HepG2 (cell line): ENCODE data around the gene ARPIN. TPM values are rescaled to one million over a fixed set of nuclear protein-coding genes. Genes with fewer than 3 reads are reported as not detected.
"Not testable (repeated sequence)": the region's sequence is repeated elsewhere in the genome, so short reads cannot be mapped to it uniquely, and the experiment has no call there.

Experiments
- ATAC-seq: fragments of 200-7000 bp; cut with Tn5 transposase; 3 replicates; pipeline ENCODE4 v1.9.1; 2020; ENCODE audit warnings: mild to moderate bottlenecking, moderate library complexity
- BruUV-seq: library from RNA; stranded (reverse); fragments of 400-500 nt; replicated peaks from 2 replicates; lab custom pipeline; 2021; lab: Mats Ljungman, UMichigan
- CTCF ChIA-PET: fragments of 300-600 bp; formaldehyde crosslinking; extraction: SDS; loops from one replicate; lab custom pipeline; 2021; ENCODE audit warnings: low total read pairs, inconsistent platforms, low intra/inter-chr PET ratio; lab: Yijun Ruan, JAX
- POLR2A ChIA-PET: fragments of 350-600 bp; sonication (Branson Sonifier 250); formaldehyde crosslinking; loops from one replicate; lab custom pipeline; 2020; ENCODE audit warnings: antibody characterized with exemption, inconsistent platforms; lab: Yijun Ruan, JAX
- DNase-seq: peaks from one replicate; pipeline ENCODE4 v3.0.0-alpha.2; 2015; ENCODE audit warnings: low spot score
- FAIRE-seq: peaks from 3 replicates; lab custom pipeline; 2011; peaks lifted over from hg19 to GRCh38; lab: Jason Lieb, UNC
- H2AFZ ChIP-seq: one replicate; pipeline ENCODE4 v1.6.1; 2011; ENCODE audit warnings: low read length, inconsistent platforms
- H3K27ac ChIP-seq: fragments of 300-600 bp; 3 replicates; pipeline ENCODE4 v1.8.0; 2011; ENCODE audit warnings: mixed run types, mild to moderate bottlenecking, mixed read lengths, low read length, inconsistent platforms; ENCODE audit not compliant: insufficient read depth; ENCODE audit errors: extremely low read length
- H3K27me3 ChIP-seq, 2 experiments: fragments of 200-600 bp in 1 of 2; 2 replicates in 1 of 2; 3 replicates in 1 of 2; pipeline versions ENCODE4 v1.6.0 to v1.8.0; 2011; ENCODE audit warnings: low read length in 2 of 2, mild to moderate bottlenecking in 2 of 2, moderate library complexity in 2 of 2, inconsistent platforms in 1 of 2; ENCODE audit not compliant: insufficient read depth in 2 of 2, control insufficient read depth in 1 of 2
- H3K36me3 ChIP-seq, 2 experiments: fragments of 200-600 bp in 1 of 2; replicated peaks in 1 of 2; 2 replicates in 1 of 2; 3 replicates in 1 of 2; pipeline versions ENCODE4 v1.5.1 to v1.8.0; 2011; ENCODE audit warnings: low read length in 2 of 2, inconsistent platforms in 1 of 2; ENCODE audit not compliant: insufficient read depth in 2 of 2, control insufficient read depth in 1 of 2
- H3K4me1 ChIP-seq: 2 replicates; pipeline ENCODE4 v1.5.1; 2012; ENCODE audit warnings: low read length, inconsistent platforms; ENCODE audit not compliant: insufficient read depth
- H3K4me2 ChIP-seq: 2 replicates; pipeline ENCODE4 v1.6.0; 2011; ENCODE audit warnings: low read depth, low read length, inconsistent platforms
- H3K4me3 ChIP-seq, 3 experiments: fragments of 200-600 bp in 1 of 3; sonication (generic), shearing (Covaris generic) in 1 of 3; replicated peaks in 1 of 3; 2 replicates each; pipeline ENCODE4 v1.5.1; 2011 to 2016; ENCODE audit warnings: low read length in 3 of 3, inconsistent platforms in 2 of 3, low read depth in 2 of 3, mild to moderate bottlenecking in 2 of 3, control low read depth in 1 of 3, mixed read lengths in 1 of 3; ENCODE audit not compliant: insufficient read depth in 1 of 3
- H3K79me2 ChIP-seq: one replicate; pipeline ENCODE4 v1.6.1; 2011; ENCODE audit warnings: low read length, inconsistent platforms; ENCODE audit not compliant: insufficient read depth
- H3K9ac ChIP-seq: 2 replicates; pipeline ENCODE4 v1.6.0; 2011; ENCODE audit warnings: mild to moderate bottlenecking, low read depth, low read length, inconsistent platforms; ENCODE audit not compliant: insufficient read depth
- H3K9me3 ChIP-seq: 2 replicates; pipeline ENCODE4 v1.5.1; 2012; ENCODE audit warnings: mild to moderate bottlenecking, low read length
- H4K20me1 ChIP-seq: 2 replicates; pipeline ENCODE4 v1.6.0; 2011; ENCODE audit warnings: inconsistent platforms, mild to moderate bottlenecking, low read length, moderate library complexity; ENCODE audit not compliant: insufficient read depth
- RCOR2 ChIP-seq: IDR thresholded peaks from 2 replicates; pipeline ENCODE4 v1.6.1; 2016; ENCODE audit warnings: missing biosample characterization, missing genetic modification reagents
- ZFAT ChIP-seq: sonication (generic); formaldehyde crosslinking; conservative IDR thresholded peaks from 2 replicates; pipeline ENCODE4 v1.8.1; 2023; ENCODE audit warnings: missing genetic modification reagents, inconsistent platforms
- ZNF10 ChIP-seq: sonication (generic); formaldehyde crosslinking; IDR thresholded peaks from 2 replicates; pipeline ENCODE4 v1.4.0; 2020; ENCODE audit warnings: mild to moderate bottlenecking, low read depth, missing genetic modification reagents, borderline replicate concordance
- ZNF605 ChIP-seq: sonication (generic); formaldehyde crosslinking; IDR thresholded peaks from 2 replicates; pipeline ENCODE4 v1.8.0; 2022; ENCODE audit warnings: mild to moderate bottlenecking, missing genetic modification reagents
- WGBS: methylation state at CpG from one replicate; pipeline ENCODE4 v1.1.6; 2017; ENCODE audit warnings: low lambda C conversion rate; 5-methylcytosine and 5-hydroxymethylcytosine counted together
- in situ Hi-C: cut with HindIII; loops from 2 replicates; pipeline ENCODE4 v1.10.0; 2017; ENCODE audit warnings: low pct_unique_long_range_greater_than_20kb; ENCODE audit not compliant: extremely low pct_ligation_motif_present
- intact Hi-C: fragments of 100-400 bp; cut with micrococcal nuclease; formaldehyde crosslinking; loops from one replicate; pipeline ENCODE4 v1.10.0; 2022; ENCODE audit not compliant: unreplicated experiment
- polyA plus RNA-seq, 8 experiments: library from polyadenylated mRNA; depleted of rRNA in 3 of 8; stranded (reverse) in 7 of 8; unstranded in 1 of 8; fragments of >200 nt; fragmentation: Illumina TruSeq in 4 of 8; extraction: Trizol in 4 of 8; gene quantifications; 2 replicates each; pipeline versions ENCODE4 v1.2.1 to v1.2.3, GENCODE V29; 2011 to 2016; ENCODE audit warnings: low read depth in 4 of 8, missing spikeins in 1 of 8, mixed read lengths in 1 of 8; ENCODE audit not compliant: insufficient read depth in 1 of 8
- total RNA-seq, 5 experiments: library from RNA; depleted of rRNA; stranded (reverse); fragments of >200 nt; fragmentation: Illumina TruSeq; extraction: Trizol; gene quantifications; 2 replicates each; pipeline ENCODE4 v1.2.3, GENCODE V29; 2016; ENCODE audit warnings: low read depth in 1 of 5
- TF ChIP-seq, protein P1 (sequence below): sonication (generic); formaldehyde crosslinking; IDR thresholded peaks from 2 replicates; pipeline ENCODE4 v1.4.0; 2020; ENCODE audit warnings: missing genetic modification reagents, mild to moderate bottlenecking, borderline replicate concordance

The ARPIN gene
- total and polyA plus RNA-seq, 2 of the 13 experiments (the other 11 are each of a cell fraction or from before 2014, with no cell fraction given) = 2.8 to 5.0 TPM

DNA sequence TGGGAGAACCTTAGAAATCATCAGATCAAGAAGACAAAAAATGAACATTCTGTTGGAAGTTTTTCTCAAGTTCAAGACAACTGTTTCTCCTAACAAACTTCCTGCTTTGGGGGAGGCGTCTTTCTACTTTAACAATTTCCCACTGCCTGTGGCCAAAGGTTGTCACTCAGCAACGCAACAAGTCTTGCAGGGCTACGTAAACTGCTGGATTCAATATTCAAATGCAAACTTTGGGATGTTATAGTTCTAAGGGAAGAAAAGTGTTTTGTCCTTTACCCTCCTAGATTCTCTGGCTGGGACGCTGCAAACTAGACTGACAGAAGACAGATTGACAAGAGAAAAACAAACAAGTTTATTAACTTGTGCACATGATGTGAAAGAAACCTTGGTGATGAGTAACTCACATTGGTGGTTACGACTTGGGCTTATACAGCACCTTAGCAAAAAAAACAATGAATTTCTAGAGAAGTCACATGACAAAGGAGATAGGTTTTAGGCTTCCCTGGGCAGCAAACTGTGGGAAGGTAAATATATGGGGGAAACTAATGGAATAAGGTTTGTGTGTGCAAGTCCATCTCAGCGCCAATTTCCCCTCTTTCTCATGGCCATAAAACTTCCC, 34.0 kb upstream of the ARPIN start (continued):
- TF ChIP-seq ZNF605 (CRISPR knock-in tag) (no peak), ZNF10 (CRISPR knock-in tag) (no peak), ZFAT (CRISPR knock-in tag) (no peak), RCOR2 (CRISPR knock-in tag) (no peak)
- TF ChIP-seq, all 625 proteins: peak for 0

GRCh38 chr15:89943721-89944120, 31.0 kb upstream of the ARPIN start:
- H3K4me2 ChIP-seq, in situ Hi-C loops, ATAC-seq, BruUV-seq, POLR2A ChIA-PET, CTCF ChIA-PET, FAIRE-seq, H3K4me3 ChIP-seq, H4K20me1 ChIP-seq, H3K9ac ChIP-seq, intact Hi-C loops, H3K27ac ChIP-seq, H3K9me3 ChIP-seq, H2AFZ ChIP-seq, H3K27me3 ChIP-seq, H3K36me3 ChIP-seq, DNase-seq, H3K79me2 ChIP-seq, H3K4me1 ChIP-seq: not testable (repeated sequence)
- TF ChIP-seq, protein P1, sequence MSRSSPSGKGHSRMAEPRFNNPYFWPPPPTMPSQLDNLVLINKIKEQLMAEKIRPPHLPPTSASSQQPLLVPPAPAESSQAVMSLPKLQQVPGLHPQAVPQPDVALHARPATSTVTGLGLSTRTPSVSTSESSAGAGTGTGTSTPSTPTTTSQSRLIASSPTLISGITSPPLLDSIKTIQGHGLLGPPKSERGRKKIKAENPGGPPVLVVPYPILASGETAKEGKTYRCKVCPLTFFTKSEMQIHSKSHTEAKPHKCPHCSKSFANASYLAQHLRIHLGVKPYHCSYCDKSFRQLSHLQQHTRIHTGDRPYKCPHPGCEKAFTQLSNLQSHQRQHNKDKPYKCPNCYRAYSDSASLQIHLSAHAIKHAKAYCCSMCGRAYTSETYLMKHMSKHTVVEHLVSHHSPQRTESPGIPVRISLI (CRISPR knock-in tag) = 0 out of 2 replicates have a peak, but pooled peaks have one; percentile 32
- WGBS = 23% methylated on average over 6 of the region's 6 CpGs
